GM21786 (cell line): ENCODE measurements around the gene KHDRBS1.
"Not testable (repeated sequence)": the region's sequence is repeated elsewhere in the genome, so short reads cannot be mapped to it uniquely, and the experiment has no call there.

Experiments
- ATAC-seq: cut with Tn5 transposase; IDR thresholded peaks from one replicate; pipeline ENCODE4 v1.9.1; 2021; ENCODE audit not compliant: unreplicated experiment

The KHDRBS1 gene

GRCh38 chr1:32012709-32013385, 821 bp upstream of the KHDRBS1 start:
- no peak for ATAC-seq

- ATAC-seq: peak; percentile 16
Measured at GRCh38 chr1:32014199-32014947, 705 bp downstream of the KHDRBS1 start.

GRCh38 chr1:32014948-32015273, 1.2 kb downstream of the KHDRBS1 start:
- ATAC-seq: no peak

DNA sequence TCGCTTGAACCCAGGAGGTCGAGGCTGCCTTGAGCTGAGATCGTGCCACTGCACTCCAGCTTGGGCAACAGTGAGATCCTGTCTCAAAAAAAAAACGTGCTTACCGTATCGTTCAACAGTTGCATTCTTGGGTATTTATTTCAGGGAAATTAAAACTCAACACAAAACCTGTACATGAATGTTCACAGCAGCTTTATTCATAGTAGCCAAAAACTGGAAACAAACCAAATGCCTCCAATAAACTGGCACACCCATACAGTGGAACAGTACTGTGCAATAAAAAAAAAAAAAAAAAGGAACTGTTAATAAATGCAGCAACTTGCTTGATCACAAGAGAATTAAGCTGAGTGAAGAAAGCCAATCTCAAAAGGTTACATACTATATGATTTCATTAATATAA, 6.7 kb downstream of the KHDRBS1 start:
- ATAC-seq: no peak

- not testable (repeated sequence) for ATAC-seq
Measured at GRCh38 chr1:32021574-32022018, 7.9 kb downstream of the KHDRBS1 start.

GRCh38 chr1:32023351-32023750, 9.7 kb downstream of the KHDRBS1 start:
- no peak for ATAC-seq

DNA sequence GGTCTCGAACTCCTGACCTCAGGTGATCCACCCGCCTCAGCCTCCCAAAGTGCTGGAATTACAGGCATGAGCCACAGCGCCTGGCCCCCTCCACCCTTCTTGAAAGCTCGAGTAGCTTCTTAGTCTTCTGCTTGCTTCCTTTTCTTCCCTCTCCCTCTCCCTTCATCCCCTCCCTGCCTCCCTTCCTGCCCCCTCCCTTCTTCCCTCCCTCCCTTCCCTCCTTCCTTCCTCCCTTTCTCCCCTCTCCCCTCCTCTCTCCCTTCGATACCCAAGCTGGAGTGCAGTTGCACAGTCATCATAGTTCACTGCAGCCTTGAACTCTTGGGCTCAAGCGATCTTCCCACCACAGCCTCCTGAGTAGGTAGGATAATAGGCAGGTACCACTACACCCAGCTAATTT, 11.8 kb downstream of the KHDRBS1 start:
- ATAC-seq: no peak

GRCh38 chr1:32028746-32029145, 15.1 kb downstream of the KHDRBS1 start:
- ATAC-seq: no peak

DNA sequence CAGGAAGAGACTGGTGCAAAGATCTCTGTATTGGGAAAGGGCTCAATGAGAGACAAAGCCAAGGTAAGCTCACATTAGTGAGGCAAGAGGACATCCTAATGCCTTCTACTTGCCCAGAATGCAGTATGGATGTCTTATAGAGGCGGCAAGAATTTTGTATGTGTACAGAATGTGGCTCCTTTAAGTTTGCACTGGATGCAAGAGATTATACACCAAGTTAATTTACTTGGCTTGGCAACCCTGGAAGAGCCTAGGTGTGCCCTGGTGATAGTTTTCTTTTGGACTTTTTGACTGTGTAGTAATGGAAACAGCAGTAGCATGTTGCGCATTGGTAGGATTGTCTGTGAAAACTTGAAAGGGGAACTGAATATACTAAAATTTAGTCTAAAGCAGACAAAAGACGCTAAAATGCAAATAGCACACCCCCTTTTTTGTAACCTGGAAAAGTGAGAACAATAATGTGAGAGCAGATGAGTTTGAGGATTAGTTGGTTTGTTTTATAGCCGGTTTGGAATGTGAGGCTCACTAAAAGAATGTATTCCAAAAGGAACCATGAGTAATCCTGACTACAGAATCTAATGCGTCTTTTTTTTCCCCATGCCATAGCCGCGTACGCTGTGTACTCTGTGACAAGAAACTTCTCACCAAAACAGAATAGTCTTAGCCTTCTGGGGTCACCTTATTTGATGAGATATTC, 18.1 kb downstream of the KHDRBS1 start:
- ATAC-seq: no peak

- no peak for ATAC-seq
Measured at GRCh38 chr1:32032275-32032615, 18.6 kb downstream of the KHDRBS1 start.

GRCh38 chr1:32035119-32035518, 21.5 kb downstream of the KHDRBS1 start:
- ATAC-seq: no peak

- no peak for ATAC-seq
Measured at GRCh38 chr1:32040711-32041110, 27.0 kb downstream of the KHDRBS1 start.

GRCh38 chr1:32042330-32042729, 28.7 kb downstream of the KHDRBS1 start:
- ATAC-seq: no peak

- ATAC-seq: no peak
Measured at GRCh38 chr1:32044234-32044633, 30.6 kb downstream of the KHDRBS1 start.

DNA sequence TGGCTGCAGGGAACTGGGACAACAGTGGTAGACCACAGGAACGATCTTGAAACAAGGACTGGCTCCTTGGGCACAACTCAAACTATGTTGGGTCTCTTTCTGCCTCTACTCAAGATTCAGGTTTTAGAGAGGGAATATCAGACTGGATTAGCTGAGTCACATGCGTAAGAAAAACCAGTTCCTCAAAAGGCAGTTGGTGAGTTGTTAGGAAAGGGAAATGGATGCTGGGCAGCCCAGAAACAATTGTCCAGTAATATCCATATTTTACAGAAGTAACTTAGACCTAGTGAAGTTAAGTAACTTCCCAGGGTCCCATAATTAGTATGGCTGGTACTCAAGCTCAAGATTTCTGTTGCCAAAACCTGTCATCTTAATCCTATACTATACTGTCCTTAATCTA, 32.1 kb downstream of the KHDRBS1 start:
- ATAC-seq: no peak

GRCh38 chr1:32047701-32048100, 34.0 kb downstream of the KHDRBS1 start:
- no peak for ATAC-seq

- no peak for ATAC-seq
Measured at GRCh38 chr1:32048440-32048839, 34.8 kb downstream of the KHDRBS1 start.

- no peak for ATAC-seq
Measured at GRCh38 chr1:32051706-32052105, 38.0 kb downstream of the KHDRBS1 start.

GRCh38 chr1:32052887-32053286, 39.2 kb downstream of the KHDRBS1 start:
- no peak for ATAC-seq

GRCh38 chr1:32055416-32055815, 41.7 kb downstream of the KHDRBS1 start:
- ATAC-seq: no peak

DNA sequence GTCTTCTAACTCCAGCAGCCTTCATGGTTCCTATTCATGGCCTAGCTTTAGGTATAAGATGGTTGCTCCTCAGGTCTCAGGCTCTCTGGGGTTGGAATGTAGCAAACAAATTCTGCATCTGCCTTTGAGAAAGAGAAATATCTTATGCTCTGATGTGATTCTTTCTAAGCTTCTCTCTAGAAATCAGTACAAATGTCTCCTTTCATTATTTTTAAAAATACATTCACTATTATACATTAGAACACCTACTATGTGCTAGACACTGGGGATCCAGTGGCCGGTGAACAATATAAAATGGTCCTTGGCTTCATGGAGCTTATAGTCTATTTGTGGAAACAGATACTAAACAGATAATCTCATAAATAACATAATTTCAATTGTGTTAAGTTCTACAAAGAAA, 42.9 kb downstream of the KHDRBS1 start:
- ATAC-seq: no peak

GRCh38 chr1:32060914-32061313, 47.2 kb downstream of the KHDRBS1 start:
- ATAC-seq: no peak
